Measurements from ENCODE around the gene THSD4.

The THSD4 gene

GRCh38 chr15:71473751-71474150, 358.5 kb downstream of the THSD4 start:
- no peak for DNase-seq (ENCODE audit: low read depth in 1 of 2, low spot score in 1 of 2)

- DNase-seq (ENCODE audit: low read depth in 1 of 2, low spot score in 1 of 2): no peak
Observed at GRCh38 chr15:71476823-71477222, 361.6 kb downstream of the THSD4 start.

GRCh38 chr15:71480556-71480955, 365.3 kb downstream of the THSD4 start:
- no peak for DNase-seq (ENCODE audit: low read depth in 1 of 2, low spot score in 1 of 2)

- DNase-seq (ENCODE audit: low read depth in 1 of 2, low spot score in 1 of 2): no peak
Observed at GRCh38 chr15:71484080-71484479, 368.8 kb downstream of the THSD4 start.

GRCh38 chr15:71485094-71485693, 369.9 kb downstream of the THSD4 start:
- DNase-seq (ENCODE audit: low read depth in 1 of 2, low spot score in 1 of 2): no peak

GRCh38 chr15:71489570-71489969, 374.3 kb downstream of the THSD4 start:
- DNase-seq (ENCODE audit: low read depth in 1 of 2, low spot score in 1 of 2): no peak

- no peak for DNase-seq (ENCODE audit: low read depth in 1 of 2, low spot score in 1 of 2)
Observed at GRCh38 chr15:71493526-71493925, 378.3 kb downstream of the THSD4 start.

GRCh38 chr15:71494563-71495397, 379.5 kb downstream of the THSD4 start:
- no peak for DNase-seq (ENCODE audit: low read depth in 1 of 2, low spot score in 1 of 2)

GRCh38 chr15:71495398-71495780, 380.1 kb downstream of the THSD4 start:
- DNase-seq (ENCODE audit: low read depth in 1 of 2, low spot score in 1 of 2): no peak

GRCh38 chr15:71496336-71496955, 381.2 kb downstream of the THSD4 start:
- no peak for DNase-seq (ENCODE audit: low read depth in 1 of 2, low spot score in 1 of 2)

- no peak for DNase-seq (ENCODE audit: low read depth in 1 of 2, low spot score in 1 of 2)
Observed at GRCh38 chr15:71501344-71502076, 386.2 kb downstream of the THSD4 start.

GRCh38 chr15:71502077-71502432, 386.8 kb downstream of the THSD4 start:
- no peak for DNase-seq (ENCODE audit: low read depth in 1 of 2, low spot score in 1 of 2)

GRCh38 chr15:71505962-71506361, 390.7 kb downstream of the THSD4 start:
- DNase-seq (ENCODE audit: low read depth in 1 of 2, low spot score in 1 of 2): no peak

GRCh38 chr15:71506946-71507345, 391.7 kb downstream of the THSD4 start:
- no peak for DNase-seq (ENCODE audit: low read depth in 1 of 2, low spot score in 1 of 2)

GRCh38 chr15:71508081-71508682, 392.9 kb downstream of the THSD4 start:
- no peak for DNase-seq (ENCODE audit: low read depth in 1 of 2, low spot score in 1 of 2)

- no peak for DNase-seq (ENCODE audit: low read depth in 1 of 2, low spot score in 1 of 2)
Observed at GRCh38 chr15:71509139-71509538, 393.9 kb downstream of the THSD4 start.

- DNase-seq (ENCODE audit: low read depth in 1 of 2, low spot score in 1 of 2): no peak
Observed at GRCh38 chr15:71510763-71511162, 395.5 kb downstream of the THSD4 start.

GRCh38 chr15:71511796-71512681, 396.8 kb downstream of the THSD4 start:
- DNase-seq (ENCODE audit: low read depth in 1 of 2, low spot score in 1 of 2): no peak

- DNase-seq (ENCODE audit: low read depth in 1 of 2, low spot score in 1 of 2): no peak
Observed at GRCh38 chr15:71512682-71513006, 397.4 kb downstream of the THSD4 start.

- DNase-seq (ENCODE audit: low read depth in 1 of 2, low spot score in 1 of 2): no peak
Observed at GRCh38 chr15:71515375-71516186, 400.3 kb downstream of the THSD4 start.

All from activated T-helper 1 cell treated with anti-CD3 and anti-CD28 coated beads, Interleukin-2, amount 50 U/mL, for 16 hours (primary cell).